Islet precursor cell (in vitro differentiated cells): ENCODE results near the gene LMOD3.

ENCODE experiments used
- DNase-seq: peaks from one replicate; pipeline ENCODE4 v3.0.0-alpha.2; 2018

LMOD3 gene

GRCh38 chr3:69121513-69121912 lies 882 bp downstream of the LMOD3 start:
- DNase-seq: no peak

DNA sequence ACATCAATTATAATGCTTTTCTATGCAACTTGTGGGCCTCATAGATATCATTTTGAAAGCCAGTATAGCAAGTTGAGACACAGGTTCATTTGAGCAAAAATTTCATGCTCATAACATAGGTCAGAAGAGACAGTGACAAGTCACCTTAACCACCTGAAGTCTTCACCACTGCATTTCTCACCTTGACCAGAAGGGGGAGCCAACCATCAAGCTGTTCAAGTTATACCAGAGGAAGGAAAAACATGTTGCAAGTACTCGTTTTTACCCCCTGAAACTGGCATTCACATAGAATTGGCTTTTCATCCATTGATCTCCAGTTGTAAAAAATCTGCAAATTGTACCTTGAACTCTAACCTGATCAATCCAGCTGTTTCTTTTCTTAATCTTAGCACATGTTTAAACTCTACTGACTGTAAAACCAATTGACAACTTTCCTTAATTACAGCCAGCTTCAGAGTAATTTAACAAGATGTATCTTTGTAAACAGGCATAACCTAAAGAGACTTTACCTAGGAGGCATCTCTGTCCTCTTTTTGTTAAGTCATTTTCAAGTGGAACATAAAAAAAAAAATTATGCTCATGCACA lies 1.4 kb downstream of the LMOD3 start:
- peak; percentile 92 for DNase-seq

- DNase-seq: no peak
These were observed 2.7 kb downstream of the LMOD3 start for GRCh38 chr3:69119681-69120080.

DNA sequence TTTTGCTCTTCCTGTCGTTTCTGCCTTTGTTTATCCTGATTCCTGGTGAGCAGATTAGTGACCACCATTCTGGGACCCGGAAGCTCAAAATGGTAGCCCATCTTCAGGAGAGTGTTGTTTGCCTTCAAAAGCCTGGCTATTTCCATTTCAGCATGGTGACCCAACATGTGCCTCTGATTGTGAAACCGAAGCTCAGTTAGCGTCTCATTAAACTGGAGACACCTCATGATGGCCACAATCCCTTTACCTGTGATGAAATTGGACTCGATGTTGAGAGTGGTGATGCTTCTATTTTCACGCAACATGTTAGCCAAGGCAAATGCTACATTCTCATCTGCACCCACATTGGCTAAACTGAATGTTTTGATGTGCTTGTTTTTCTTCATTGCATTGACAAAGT lies 3.3 kb downstream of the LMOD3 start:
- DNase-seq: no peak

- DNase-seq: no peak
These were observed 3.8 kb downstream of the LMOD3 start for GRCh38 chr3:69118555-69118954.

GRCh38 chr3:69116897-69117296 lies 5.5 kb downstream of the LMOD3 start:
- DNase-seq: peak; percentile 84

- DNase-seq: no peak
These were observed 6.2 kb downstream of the LMOD3 start for GRCh38 chr3:69116162-69116561.

- DNase-seq: no peak
These were observed 6.7 kb downstream of the LMOD3 start for GRCh38 chr3:69115731-69116130.

GRCh38 chr3:69113536-69113935 lies 8.9 kb downstream of the LMOD3 start:
- no peak for DNase-seq

GRCh38 chr3:69110941-69111546 lies 11.4 kb downstream of the LMOD3 start:
- DNase-seq: no peak

DNA sequence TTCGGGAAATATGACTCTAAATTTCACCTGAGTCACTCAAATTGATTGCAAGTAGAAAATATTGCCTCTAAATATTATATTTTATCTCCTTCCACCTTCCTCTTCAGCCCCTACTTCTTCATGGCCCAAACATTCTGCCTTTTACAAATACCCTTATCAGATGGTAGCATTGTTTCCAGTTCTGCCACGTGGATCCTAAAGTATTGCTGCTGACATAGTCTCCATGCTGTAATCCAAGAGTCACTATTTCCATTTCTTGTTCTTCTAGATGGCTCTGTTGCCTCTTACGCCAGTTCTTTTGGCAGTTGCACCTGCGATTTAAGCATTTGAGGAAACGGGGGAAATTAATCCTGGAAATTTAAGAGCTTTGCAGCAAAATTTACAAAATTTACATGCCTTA lies 13.6 kb downstream of the LMOD3 start:
- no peak for DNase-seq

- no peak for DNase-seq
These were observed 14.6 kb downstream of the LMOD3 start for GRCh38 chr3:69107841-69108240.

DNA sequence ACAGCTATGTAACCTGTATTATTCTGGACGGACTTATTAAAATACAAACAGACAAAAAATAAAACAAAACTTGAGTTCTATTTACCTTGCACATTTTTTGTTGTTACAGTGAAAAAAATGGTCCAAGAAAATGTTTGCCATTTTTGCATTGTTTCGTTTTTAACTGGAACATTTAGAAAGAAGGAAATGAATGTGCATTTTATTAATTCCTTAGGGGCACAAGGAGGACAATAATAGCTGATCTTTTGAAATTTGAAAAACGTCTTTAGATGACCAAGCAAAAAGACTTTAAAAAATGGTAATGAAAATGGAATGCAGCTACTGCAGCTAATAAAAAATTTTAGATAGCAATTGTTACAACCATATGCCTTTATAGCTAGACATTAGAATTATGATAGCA lies 17.1 kb downstream of the LMOD3 start:
- DNase-seq: no peak

GRCh38 chr3:69104586-69104985 lies 17.8 kb downstream of the LMOD3 start:
- DNase-seq: no peak

DNA sequence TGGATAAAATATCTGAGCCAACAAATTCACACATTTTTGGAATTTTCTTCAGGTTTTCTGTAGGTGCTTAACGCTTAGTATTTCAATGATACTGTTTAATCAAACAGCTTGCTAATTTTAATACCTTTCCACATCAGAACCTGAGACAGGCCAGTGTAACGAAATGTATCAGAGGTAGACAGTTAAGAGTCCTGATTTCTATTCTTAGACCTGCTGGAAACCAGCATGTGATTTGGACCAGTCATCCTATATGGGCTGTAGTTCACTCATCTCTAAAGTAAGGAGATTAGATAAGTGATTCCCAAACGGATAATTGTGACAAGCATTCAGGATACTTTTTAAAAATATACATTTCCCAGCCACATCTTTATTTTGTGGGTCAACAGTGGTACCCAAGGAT lies 19.3 kb downstream of the LMOD3 start:
- no peak for DNase-seq

DNA sequence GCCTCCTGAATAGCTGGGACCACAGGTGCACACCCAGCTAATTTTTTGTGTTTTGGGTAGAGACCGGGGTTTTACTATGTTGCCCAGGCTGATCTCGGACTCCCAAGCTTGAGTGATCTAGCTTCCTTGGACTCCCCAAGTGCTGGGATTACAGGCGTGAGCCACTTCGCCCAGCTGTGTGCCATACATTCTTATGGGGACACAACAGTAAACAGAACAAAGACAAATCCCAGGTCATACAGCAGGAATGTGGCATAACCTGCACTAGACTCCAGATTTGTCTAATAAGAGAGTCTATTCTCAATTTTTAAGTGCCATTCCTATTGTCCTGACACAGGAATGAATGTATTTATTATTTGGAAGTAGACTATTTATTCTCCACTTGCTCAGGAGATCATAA lies 20.0 kb downstream of the LMOD3 start:
- DNase-seq: no peak

DNA sequence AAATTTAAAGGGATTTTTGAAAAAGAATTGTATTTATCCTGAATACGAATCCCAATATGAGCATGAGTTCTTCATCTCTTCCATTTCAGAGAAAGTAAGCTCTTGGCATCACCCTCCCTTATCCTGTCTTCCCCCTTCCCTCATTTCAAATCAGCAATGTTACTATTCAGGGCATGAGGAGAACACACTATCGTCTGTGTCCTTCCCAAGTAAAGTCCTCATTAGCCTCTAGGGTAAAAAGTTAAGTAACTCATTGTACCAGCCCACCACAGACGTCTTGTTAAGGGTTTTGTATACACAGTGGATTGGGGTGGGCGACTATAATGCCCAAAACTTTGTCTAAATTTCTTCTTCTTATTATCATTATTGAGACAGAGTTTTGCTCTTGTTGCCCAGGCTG lies 22.8 kb downstream of the LMOD3 start:
- no peak for DNase-seq

- DNase-seq: no peak
These were observed 24.8 kb downstream of the LMOD3 start for GRCh38 chr3:69097407-69098086.

GRCh38 chr3:69096299-69096698 lies 26.1 kb downstream of the LMOD3 start:
- DNase-seq: no peak

DNA sequence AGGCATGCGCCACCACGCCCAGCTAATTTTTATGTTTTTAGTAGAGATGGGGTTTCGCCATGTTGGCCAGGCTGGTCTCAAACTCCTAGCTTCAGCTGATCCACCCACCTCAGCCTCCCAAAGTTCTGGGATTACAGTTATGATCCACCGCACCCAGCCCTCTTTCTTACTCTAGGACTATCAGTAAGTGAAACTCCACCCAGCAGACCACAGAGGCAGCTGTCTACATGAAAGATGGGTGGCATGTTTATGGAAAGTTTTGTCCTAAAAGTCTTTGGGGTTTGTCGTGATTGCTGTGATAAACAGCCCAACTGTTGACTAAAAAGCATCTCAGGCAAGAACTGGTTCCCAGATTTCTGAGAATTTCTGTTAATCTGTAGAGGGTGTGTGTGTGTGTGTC lies 26.8 kb downstream of the LMOD3 start:
- DNase-seq: no peak

GRCh38 chr3:69094467-69095205 lies 27.8 kb downstream of the LMOD3 start:
- no peak for DNase-seq

DNA sequence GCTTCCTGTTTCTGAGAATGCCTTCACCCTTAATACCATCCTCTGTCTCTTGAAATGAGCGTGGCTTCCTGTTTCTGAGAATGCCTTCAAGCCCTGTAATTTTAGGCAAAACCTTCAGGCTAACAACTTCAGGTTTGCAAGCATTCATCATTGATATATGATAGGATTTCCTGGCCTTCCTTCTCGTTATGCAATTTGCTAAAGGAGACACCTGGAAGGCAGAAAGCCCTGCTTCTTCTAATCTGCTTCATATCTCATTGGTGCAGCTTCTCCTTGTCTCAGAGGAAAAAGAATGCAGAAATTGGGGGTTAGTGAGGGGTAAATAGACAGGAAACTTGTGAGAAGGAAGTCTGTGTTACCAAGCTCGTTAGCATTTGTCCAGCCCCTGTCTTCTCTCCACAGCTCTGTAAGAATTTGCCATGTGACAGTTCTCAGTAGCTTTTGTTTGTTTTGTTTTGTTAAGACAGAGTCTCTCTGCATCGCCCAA lies 30.3 kb downstream of the LMOD3 start:
- DNase-seq: no peak

GRCh38 chr3:69091389-69092029 lies 30.9 kb downstream of the LMOD3 start:
- no peak for DNase-seq
